HepG2 (cell line): ENCODE measurements around the gene AFF4. TPM values are rescaled to one million over a fixed set of nuclear protein-coding genes. Genes with fewer than 3 reads are reported as not detected.
A peak's percentile ranks its signal among the peaks of the same experiment; 100 is the strongest.

Experiments used
- ASH2L ChIP-seq: fragments of 300-600, 200-600 bp; sonication (generic); IDR thresholded peaks from 2 replicates; pipeline ENCODE4 v1.7.0; 2017; ENCODE audit warnings: low read depth, mild to moderate bottlenecking, moderate library complexity, mixed read lengths, low read length; ENCODE audit not compliant: insufficient read length
- BCL6 ChIP-seq: IDR thresholded peaks from 2 replicates; pipeline ENCODE4 v1.6.1; 2016; ENCODE audit warnings: missing genetic modification reagents, missing compliant biosample characterization
- EZH2 ChIP-seq: conservative IDR thresholded peaks from 2 replicates; pipeline ENCODE4 v1.6.1; 2012; ENCODE audit warnings: mild to moderate bottlenecking, low read depth, low read length, moderate library complexity
- GATA4 ChIP-seq: sonication (generic); IDR thresholded peaks from 2 replicates; pipeline ENCODE4 v1.6.1; 2016; ENCODE audit warnings: antibody characterized with exemption, low read depth, borderline replicate concordance
- KDM2A ChIP-seq: sonication (generic); formaldehyde crosslinking; IDR thresholded peaks from 2 replicates; pipeline ENCODE4 v1.4.0; 2020; ENCODE audit warnings: low read depth, missing genetic modification reagents, borderline replicate concordance
- MIER3 ChIP-seq: IDR thresholded peaks from 2 replicates; pipeline ENCODE4 v1.6.1; 2016; ENCODE audit warnings: missing compliant biosample characterization, borderline replicate concordance
- SMAD3 ChIP-seq: sonication (generic); formaldehyde crosslinking; IDR thresholded peaks from 2 replicates; pipeline ENCODE4 v1.4.0; 2020; ENCODE audit warnings: missing genetic modification reagents
- XRCC5 ChIP-seq: fragments of 200-400 bp; formaldehyde crosslinking; optimal IDR thresholded peaks from 2 replicates; pipeline ENCODE3; 2017; ENCODE audit warnings: mild to moderate bottlenecking, low read length
- ZBTB42 ChIP-seq: sonication (generic); formaldehyde crosslinking; IDR thresholded peaks from 2 replicates; pipeline ENCODE4 v1.5.0; 2020; ENCODE audit warnings: mild to moderate bottlenecking, missing genetic modification reagents
- ZFY ChIP-seq: sonication (generic); formaldehyde crosslinking; IDR thresholded peaks from 2 replicates; pipeline ENCODE4 v1.4.0; 2020; ENCODE audit warnings: missing genetic modification reagents
- ZNF501 ChIP-seq: sonication (generic); formaldehyde crosslinking; IDR thresholded peaks from 2 replicates; pipeline ENCODE4 v1.5.1; 2020; ENCODE audit warnings: mild to moderate bottlenecking, moderate library complexity, missing genetic modification reagents
- ZNF577 ChIP-seq: sonication (generic); formaldehyde crosslinking; IDR thresholded peaks from 2 replicates; pipeline ENCODE4 v1.4.0; 2020; ENCODE audit warnings: mild to moderate bottlenecking, low read depth, missing genetic modification reagents, borderline replicate concordance
- ZNF672 ChIP-seq: sonication (generic); formaldehyde crosslinking; IDR thresholded peaks from 2 replicates; pipeline ENCODE4 v1.8.1; 2022; ENCODE audit warnings: missing genetic modification reagents
- polyA plus RNA-seq, 8 experiments: library from polyadenylated mRNA; depleted of rRNA in 3 of 8; stranded (reverse) in 7 of 8; unstranded in 1 of 8; fragments of >200 nt; fragmentation: Illumina TruSeq in 4 of 8; extraction: Trizol in 4 of 8; gene quantifications; 2 replicates each; pipeline versions ENCODE4 v1.2.1 to v1.2.3, GENCODE V29; 2011 to 2016; ENCODE audit warnings: low read depth in 4 of 8, missing spikeins in 1 of 8, mixed read lengths in 1 of 8; ENCODE audit not compliant: insufficient read depth in 1 of 8
- total RNA-seq, 5 experiments: library from RNA; depleted of rRNA; stranded (reverse); fragments of >200 nt; fragmentation: Illumina TruSeq; extraction: Trizol; gene quantifications; 2 replicates each; pipeline ENCODE4 v1.2.3, GENCODE V29; 2016; ENCODE audit warnings: low read depth in 1 of 5
- TF ChIP-seq, protein P1 (sequence below): sonication (generic); formaldehyde crosslinking; IDR thresholded peaks from 2 replicates; pipeline ENCODE4 v1.5.1; 2020; ENCODE audit warnings: mild to moderate bottlenecking, missing genetic modification reagents, moderate library complexity
- TF ChIP-seq, protein P2 (sequence below): sonication (generic); formaldehyde crosslinking; IDR thresholded peaks from 2 replicates; pipeline ENCODE4 v1.4.0; 2020; ENCODE audit warnings: mild to moderate bottlenecking, missing genetic modification reagents
- TF ChIP-seq, protein P3 (sequence below): sonication (generic); formaldehyde crosslinking; IDR thresholded peaks from 2 replicates; pipeline ENCODE4 v1.8.0; 2022; ENCODE audit warnings: missing genetic modification reagents, low read depth, mild to moderate bottlenecking, borderline replicate concordance

Gene AFF4
- total and polyA plus RNA-seq, 2 of the 13 experiments (the other 11 are each of a cell fraction or from before 2014, with no cell fraction given): 22.1 to 25.5 TPM

DNA sequence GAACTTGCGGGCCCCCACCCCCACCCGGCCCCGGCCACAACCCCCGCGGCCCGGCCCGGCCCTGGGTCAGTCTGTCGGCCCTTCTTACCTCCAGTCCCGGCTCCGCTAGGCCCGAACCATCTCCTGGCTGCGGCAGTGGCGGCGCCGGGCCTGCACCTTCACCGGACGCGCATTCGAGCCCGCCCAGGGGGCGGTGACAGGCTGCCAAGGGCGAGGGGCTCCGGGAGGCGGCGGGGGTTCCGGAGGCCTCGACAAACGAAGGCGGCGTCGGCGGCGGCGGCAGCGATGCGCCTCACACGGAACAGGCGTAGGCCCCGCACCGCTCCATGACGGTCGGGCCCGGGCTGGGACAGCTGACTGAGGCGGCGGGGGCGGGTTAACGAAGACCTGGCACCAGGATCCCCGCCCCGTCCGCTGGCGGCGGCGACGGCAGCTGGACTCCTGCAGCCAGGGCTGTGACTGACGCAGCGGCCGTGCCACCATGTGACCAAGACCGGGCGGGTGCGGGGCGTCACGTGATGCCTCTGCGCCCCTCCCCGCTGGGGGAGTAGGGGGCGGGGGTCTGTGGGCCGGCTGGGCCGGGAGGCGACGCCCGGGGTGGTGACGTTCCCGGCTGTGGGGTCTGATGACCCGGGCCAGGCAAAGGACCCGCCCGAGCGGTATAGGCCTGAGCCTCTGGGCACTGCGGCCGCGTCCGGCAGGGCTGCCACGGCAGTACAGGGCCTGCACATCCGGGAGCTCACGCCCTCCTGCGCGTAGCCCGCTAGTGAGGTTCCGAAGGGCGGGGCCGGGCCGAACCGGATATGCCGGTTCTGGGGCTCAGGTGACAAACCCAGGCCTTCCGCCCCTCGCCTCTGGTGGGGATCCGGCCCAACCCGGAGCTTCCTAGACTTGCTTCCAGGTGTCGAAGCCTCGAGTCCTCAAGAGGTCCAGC is at the start of gene AFF4 (continued):
- TF ChIP-seq, protein P1, sequence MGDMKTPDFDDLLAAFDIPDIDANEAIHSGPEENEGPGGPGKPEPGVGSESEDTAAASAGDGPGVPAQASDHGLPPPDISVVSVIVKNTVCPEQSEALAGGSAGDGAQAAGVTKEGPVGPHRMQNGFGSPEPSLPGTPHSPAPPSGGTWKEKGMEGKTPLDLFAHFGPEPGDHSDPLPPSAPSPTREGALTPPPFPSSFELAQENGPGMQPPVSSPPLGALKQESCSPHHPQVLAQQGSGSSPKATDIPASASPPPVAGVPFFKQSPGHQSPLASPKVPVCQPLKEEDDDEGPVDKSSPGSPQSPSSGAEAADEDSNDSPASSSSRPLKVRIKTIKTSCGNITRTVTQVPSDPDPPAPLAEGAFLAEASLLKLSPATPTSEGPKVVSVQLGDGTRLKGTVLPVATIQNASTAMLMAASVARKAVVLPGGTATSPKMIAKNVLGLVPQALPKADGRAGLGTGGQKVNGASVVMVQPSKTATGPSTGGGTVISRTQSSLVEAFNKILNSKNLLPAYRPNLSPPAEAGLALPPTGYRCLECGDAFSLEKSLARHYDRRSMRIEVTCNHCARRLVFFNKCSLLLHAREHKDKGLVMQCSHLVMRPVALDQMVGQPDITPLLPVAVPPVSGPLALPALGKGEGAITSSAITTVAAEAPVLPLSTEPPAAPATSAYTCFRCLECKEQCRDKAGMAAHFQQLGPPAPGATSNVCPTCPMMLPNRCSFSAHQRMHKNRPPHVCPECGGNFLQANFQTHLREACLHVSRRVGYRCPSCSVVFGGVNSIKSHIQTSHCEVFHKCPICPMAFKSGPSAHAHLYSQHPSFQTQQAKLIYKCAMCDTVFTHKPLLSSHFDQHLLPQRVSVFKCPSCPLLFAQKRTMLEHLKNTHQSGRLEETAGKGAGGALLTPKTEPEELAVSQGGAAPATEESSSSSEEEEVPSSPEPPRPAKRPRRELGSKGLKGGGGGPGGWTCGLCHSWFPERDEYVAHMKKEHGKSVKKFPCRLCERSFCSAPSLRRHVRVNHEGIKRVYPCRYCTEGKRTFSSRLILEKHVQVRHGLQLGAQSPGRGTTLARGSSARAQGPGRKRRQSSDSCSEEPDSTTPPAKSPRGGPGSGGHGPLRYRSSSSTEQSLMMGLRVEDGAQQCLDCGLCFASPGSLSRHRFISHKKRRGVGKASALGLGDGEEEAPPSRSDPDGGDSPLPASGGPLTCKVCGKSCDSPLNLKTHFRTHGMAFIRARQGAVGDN (CRISPR knock-in tag): peak; percentile 98
- TF ChIP-seq KDM2A (CRISPR knock-in tag) (peak; percentile 91), ZBTB42 (CRISPR knock-in tag) (peak; percentile 90), MIER3 (CRISPR knock-in tag) (peak; percentile 78), ASH2L (peak; percentile 53), SMAD3 (CRISPR knock-in tag) (peak; percentile 85), ZNF577 (no peak), XRCC5 (no peak), ZFY (peak; percentile 99), EZH2 (no peak), ZNF501 (peak; percentile 99), GATA4 (no peak), BCL6 (CRISPR knock-in tag) (peak; percentile 71; the same call in 1 of the 2 replicates), ZNF672 (CRISPR knock-in tag) (no peak)
- TF ChIP-seq, protein P2, sequence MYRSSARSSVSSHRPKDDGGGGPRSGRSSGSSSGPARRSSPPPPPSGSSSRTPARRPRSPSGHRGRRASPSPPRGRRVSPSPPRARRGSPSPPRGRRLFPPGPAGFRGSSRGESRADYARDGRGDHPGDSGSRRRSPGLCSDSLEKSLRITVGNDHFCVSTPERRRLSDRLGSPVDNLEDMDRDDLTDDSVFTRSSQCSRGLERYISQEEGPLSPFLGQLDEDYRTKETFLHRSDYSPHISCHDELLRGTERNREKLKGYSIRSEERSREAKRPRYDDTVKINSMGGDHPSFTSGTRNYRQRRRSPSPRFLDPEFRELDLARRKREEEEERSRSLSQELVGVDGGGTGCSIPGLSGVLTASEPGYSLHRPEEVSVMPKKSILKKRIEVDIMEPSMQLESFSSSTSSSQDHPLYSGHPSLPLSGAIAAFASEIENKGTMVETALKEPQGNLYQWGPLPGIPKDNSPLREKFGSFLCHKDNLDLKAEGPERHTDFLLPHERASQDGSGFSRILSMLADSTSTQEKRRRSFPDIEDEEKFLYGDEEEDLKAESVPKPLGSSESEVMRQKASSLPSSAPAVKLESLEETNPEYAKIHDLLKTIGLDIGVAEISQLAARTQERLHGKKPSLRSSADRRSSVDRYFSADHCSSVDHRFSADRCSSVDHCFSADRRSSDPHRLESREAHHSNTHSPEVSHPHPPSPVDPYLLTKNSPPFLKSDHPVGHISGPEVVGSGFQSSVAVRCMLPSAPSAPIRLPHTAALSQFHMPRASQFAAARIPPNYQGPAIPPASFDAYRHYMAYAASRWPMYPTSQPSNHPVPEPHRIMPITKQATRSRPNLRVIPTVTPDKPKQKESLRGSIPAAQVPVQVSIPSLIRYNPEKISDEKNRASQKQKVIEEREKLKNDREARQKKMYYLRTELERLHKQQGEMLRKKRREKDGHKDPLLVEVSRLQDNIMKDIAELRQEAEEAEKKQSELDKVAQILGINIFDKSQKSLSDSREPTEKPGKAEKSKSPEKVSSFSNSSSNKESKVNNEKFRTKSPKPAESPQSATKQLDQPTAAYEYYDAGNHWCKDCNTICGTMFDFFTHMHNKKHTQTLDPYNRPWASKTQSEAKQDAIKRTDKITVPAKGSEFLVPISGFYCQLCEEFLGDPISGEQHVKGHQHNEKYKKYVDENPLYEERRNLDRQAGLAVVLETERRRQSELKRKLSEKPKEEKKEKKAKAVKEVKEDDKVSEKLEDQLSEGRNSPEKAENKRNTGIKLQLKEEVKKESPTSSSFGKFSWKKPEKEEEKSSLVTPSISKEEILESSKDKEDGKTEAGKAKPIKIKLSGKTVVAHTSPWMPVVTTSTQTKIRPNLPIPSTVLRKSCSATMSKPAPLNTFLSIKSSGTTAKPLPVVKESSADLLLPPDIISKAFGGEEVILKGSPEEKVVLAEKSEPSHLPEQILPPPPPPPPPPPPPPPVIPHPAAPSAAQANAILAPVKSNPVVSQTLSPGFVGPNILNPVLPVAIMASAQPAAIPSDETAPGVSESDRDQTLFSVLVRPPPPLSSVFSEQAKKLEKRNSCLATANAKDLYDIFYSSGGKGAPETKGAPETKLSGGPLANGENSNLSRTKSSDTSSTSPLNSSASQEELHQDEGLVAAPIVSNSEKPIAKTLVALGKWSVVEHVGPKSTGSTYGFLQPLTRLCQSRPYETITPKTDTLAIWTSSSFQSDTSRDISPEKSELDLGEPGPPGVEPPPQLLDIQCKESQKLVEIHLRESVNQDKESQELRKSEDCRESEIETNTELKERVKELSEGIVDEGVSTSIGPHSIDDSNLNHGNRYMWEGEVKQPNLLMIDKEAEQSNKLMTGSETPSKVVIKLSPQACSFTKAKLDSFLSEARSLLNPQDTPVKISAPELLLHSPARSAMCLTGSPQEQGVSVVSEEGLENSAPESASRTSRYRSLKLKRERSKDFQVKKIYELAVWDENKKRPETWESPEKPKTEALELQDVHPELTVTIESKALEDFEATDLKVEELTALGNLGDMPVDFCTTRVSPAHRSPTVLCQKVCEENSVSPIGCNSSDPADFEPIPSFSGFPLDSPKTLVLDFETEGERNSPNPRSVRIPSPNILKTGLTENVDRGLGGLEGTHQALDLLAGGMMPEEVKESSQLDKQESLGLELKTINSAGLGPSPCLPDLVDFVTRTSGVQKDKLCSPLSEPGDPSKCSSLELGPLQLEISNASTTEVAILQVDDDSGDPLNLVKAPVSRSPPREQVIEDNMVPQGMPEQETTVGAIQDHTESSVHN (CRISPR knock-in tag): no peak
- TF ChIP-seq, protein P3, sequence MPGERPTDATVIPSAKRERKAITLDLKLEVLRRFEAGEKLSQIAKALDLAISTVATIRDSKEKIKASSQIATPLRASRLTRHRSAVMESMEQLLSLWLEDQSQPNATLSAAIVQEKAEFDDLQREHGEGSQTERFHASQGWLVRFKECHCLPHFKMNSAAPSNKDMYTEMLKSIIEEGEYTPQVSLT (CRISPR knock-in tag): no peak
